ENCODE measurements around the gene WDR27. TPM values are rescaled to one million over a fixed set of nuclear protein-coding genes. Genes with fewer than 3 reads are reported as not detected.
A peak's percentile ranks its signal among the peaks of the same experiment; 100 is the strongest.
"Not testable (repeated sequence)": the region's sequence is repeated elsewhere in the genome, so short reads cannot be mapped to it uniquely, and the experiment has no call there.

The WDR27 gene
- polyA plus RNA-seq, 3 donors = 0.95 to 20.5 (median 2.0) TPM

DNA sequence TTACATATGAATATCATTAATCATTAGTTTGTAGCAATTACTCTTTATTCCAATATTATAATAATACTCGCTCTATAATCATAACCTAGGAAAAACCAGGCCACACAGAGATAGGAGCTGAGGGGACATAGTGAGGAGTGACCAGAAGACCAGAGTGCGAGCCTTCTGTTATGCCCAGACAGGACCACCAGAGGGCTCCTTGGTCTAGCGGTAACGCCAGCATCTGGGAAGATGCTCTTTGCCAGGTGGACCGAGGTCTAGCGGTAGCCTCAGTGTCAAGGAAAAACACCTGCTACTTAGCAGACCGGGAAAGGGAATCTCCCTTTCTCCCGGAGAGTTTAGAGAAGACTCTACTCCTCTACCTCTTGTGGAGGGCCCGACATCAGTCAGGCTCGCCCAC is 4.7 kb downstream of the WDR27 start:
- H3K79me2 ChIP-seq (ENCODE audit: insufficient read depth, low read length); H3K4me3 Mint-ChIP-seq; H3K27ac ChIP-seq (ENCODE audit: low read depth in 1 of 2, low read length in 2 of 2); H2AFZ ChIP-seq (ENCODE audit: insufficient read depth, low read depth, low read length, poor library complexity, severe bottlenecking); H3K27me3 ChIP-seq (ENCODE audit: control insufficient read depth in 2 of 2, insufficient read depth in 2 of 2, low read length in 2 of 2); H3K36me3 ChIP-seq (replicated peaks in 1 of 2; ENCODE audit: control insufficient read depth in 1 of 2, insufficient read depth in 2 of 2, low read length in 2 of 2); H3K36me3 Mint-ChIP-seq; DNase-seq; H3K4me3 ChIP-seq (replicated peaks in 1 of 3; ENCODE audit: low read depth in 2 of 3, low read length in 3 of 3); intact Hi-C loops (cut with micrococcal nuclease); H4K20me1 ChIP-seq (ENCODE audit: insufficient read depth, low read length); H3K27me3 Mint-ChIP-seq (ENCODE audit: low read depth in 3 of 3); H3K27ac Mint-ChIP-seq; H3K4me2 ChIP-seq (replicated peaks; ENCODE audit: extremely low read depth, low read length, poor library complexity, severe bottlenecking); H3K9ac ChIP-seq (ENCODE audit: insufficient read depth, low read length, poor library complexity, severe bottlenecking): not testable (repeated sequence)
- WGBS (ENCODE audit: insufficient coverage) = 95% methylated on average over 8 of the region's 10 CpGs
- peaks cover 16 to 19% of the 10 kb centered on the region in 2 donors for H3K4me1 ChIP-seq (ENCODE audit: control insufficient read depth in 1 of 2, insufficient read depth in 2 of 2, low read length in 2 of 2)
- TF ChIP-seq, protein P1, sequence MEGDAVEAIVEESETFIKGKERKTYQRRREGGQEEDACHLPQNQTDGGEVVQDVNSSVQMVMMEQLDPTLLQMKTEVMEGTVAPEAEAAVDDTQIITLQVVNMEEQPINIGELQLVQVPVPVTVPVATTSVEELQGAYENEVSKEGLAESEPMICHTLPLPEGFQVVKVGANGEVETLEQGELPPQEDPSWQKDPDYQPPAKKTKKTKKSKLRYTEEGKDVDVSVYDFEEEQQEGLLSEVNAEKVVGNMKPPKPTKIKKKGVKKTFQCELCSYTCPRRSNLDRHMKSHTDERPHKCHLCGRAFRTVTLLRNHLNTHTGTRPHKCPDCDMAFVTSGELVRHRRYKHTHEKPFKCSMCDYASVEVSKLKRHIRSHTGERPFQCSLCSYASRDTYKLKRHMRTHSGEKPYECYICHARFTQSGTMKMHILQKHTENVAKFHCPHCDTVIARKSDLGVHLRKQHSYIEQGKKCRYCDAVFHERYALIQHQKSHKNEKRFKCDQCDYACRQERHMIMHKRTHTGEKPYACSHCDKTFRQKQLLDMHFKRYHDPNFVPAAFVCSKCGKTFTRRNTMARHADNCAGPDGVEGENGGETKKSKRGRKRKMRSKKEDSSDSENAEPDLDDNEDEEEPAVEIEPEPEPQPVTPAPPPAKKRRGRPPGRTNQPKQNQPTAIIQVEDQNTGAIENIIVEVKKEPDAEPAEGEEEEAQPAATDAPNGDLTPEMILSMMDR (IDR thresholded peaks at IDR 0.05) = peak; percentile 13
- Mint-ChIP-seq H3K4me1 (peaks cover 15% of the 10 kb centered on the region), H3K9me3 (peaks cover 22 to 43% (median 28%) of the 10 kb centered on the region in 7 donors)
- H3K9me3 ChIP-seq (replicated peaks in 1 of 2; ENCODE audit: control insufficient read depth in 1 of 2, insufficient read depth in 1 of 2, low read length in 2 of 2) = peaks cover 8 to 36% of the 10 kb centered on the region in 2 donors

DNA sequence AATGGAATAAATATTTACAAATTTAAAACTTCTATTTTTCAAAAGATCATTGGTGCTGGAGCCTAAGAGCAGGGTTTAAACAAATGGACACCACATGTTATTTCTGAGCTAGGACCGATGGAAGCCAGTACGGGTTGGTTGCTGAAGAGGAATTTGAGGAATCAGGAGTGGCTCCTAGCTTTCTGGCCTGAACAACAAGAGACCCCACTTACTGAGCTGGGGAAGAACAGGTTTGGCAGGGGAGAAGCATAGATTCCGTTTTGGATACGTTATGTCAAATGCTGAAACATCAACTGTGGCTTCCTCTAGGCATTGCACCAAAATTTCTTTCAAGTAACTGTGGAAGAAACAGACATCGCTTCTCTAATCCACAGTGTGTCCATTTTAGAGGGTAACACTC is 6.7 kb downstream of the WDR27 start:
- 100% methylated on average over 2 of the region's 5 CpGs for WGBS (ENCODE audit: insufficient coverage)
- H3K27ac ChIP-seq (ENCODE audit: low read depth in 1 of 2, low read length in 2 of 2) = no peak overlapping the region

More for the DNA sequence above, 6.7 kb downstream of the WDR27 start:
- no peaks in the 10 kb centered on the region for H3K27me3 Mint-ChIP-seq (ENCODE audit: low read depth in 3 of 3)
- Histone ChIP-seq H3K4me1 (ENCODE audit: control insufficient read depth in 1 of 2, insufficient read depth in 2 of 2, low read length in 2 of 2) (peaks cover 4% of the 10 kb centered on the region in 2 donors), H3K36me3 (replicated peaks in 1 of 2; ENCODE audit: control insufficient read depth in 1 of 2, insufficient read depth in 2 of 2, low read length in 2 of 2) (no peaks in the 10 kb centered on the region), H3K4me2 (replicated peaks; ENCODE audit: extremely low read depth, low read length, poor library complexity, severe bottlenecking) (no peak overlapping the region), H3K4me3 (replicated peaks in 1 of 3; ENCODE audit: low read depth in 2 of 3, low read length in 3 of 3) (no peak overlapping the region), H3K27me3 (ENCODE audit: control insufficient read depth in 2 of 2, insufficient read depth in 2 of 2, low read length in 2 of 2) (no peaks in the 10 kb centered on the region), H3K9ac (ENCODE audit: insufficient read depth, low read length, poor library complexity, severe bottlenecking) (no peak overlapping the region), H4K20me1 (ENCODE audit: insufficient read depth, low read length) (no peaks in the 10 kb centered on the region), H2AFZ (ENCODE audit: insufficient read depth, low read depth, low read length, poor library complexity, severe bottlenecking) (no peak overlapping the region), H3K9me3 (replicated peaks in 1 of 2; ENCODE audit: control insufficient read depth in 1 of 2, insufficient read depth in 1 of 2, low read length in 2 of 2) (peaks cover 13 to 46% of the 10 kb centered on the region in 2 donors), H3K79me2 (ENCODE audit: insufficient read depth, low read length) (no peaks in the 10 kb centered on the region)
- peaks cover 7% of the 10 kb centered on the region for H3K4me1 Mint-ChIP-seq
- peaks cover 3% of the 10 kb centered on the region in 2 donors for H3K36me3 Mint-ChIP-seq
- TF ChIP-seq, protein P1 (IDR thresholded peaks at IDR 0.05) = no peak
- no peak overlapping the region for H3K4me3 Mint-ChIP-seq
- no peak for DNase-seq
- intact Hi-C loops (cut with micrococcal nuclease) = no loop called here
- peaks cover 28 to 56% (median 36%) of the 10 kb centered on the region in 7 donors for H3K9me3 Mint-ChIP-seq
- H3K27ac Mint-ChIP-seq = no peak overlapping the region

All from CD14-positive monocyte (primary cell).